HepG2 (cell line): ENCODE data around the gene EOMES. TPM values are rescaled to one million over a fixed set of nuclear protein-coding genes. Genes with fewer than 3 reads are reported as not detected.

Experiments used
- ATAC-seq: fragments of 200-7000 bp; cut with Tn5 transposase; 3 replicates; pipeline ENCODE4 v1.9.1; 2020; ENCODE audit warnings: mild to moderate bottlenecking, moderate library complexity
- BruUV-seq: library from RNA; stranded (reverse); fragments of 400-500 nt; replicated peaks from 2 replicates; lab custom pipeline; 2021; lab: Mats Ljungman, UMichigan
- CTCF ChIA-PET: fragments of 300-600 bp; formaldehyde crosslinking; extraction: SDS; loops from one replicate; lab custom pipeline; 2021; ENCODE audit warnings: low total read pairs, inconsistent platforms, low intra/inter-chr PET ratio; lab: Yijun Ruan, JAX
- POLR2A ChIA-PET: fragments of 350-600 bp; sonication (Branson Sonifier 250); formaldehyde crosslinking; loops from one replicate; lab custom pipeline; 2020; ENCODE audit warnings: antibody characterized with exemption, inconsistent platforms; lab: Yijun Ruan, JAX
- DNase-seq: peaks from one replicate; pipeline ENCODE4 v3.0.0-alpha.2; 2015; ENCODE audit warnings: low spot score
- FAIRE-seq: peaks from 3 replicates; lab custom pipeline; 2011; peaks lifted over from hg19 to GRCh38; lab: Jason Lieb, UNC
- H2AFZ ChIP-seq: one replicate; pipeline ENCODE4 v1.6.1; 2011; ENCODE audit warnings: low read length, inconsistent platforms
- H3K27ac ChIP-seq: fragments of 300-600 bp; 3 replicates; pipeline ENCODE4 v1.8.0; 2011; ENCODE audit warnings: mixed run types, mild to moderate bottlenecking, mixed read lengths, low read length, inconsistent platforms; ENCODE audit not compliant: insufficient read depth; ENCODE audit errors: extremely low read length
- H3K27me3 ChIP-seq, 2 experiments: fragments of 200-600 bp in 1 of 2; 2 replicates in 1 of 2; 3 replicates in 1 of 2; pipeline versions ENCODE4 v1.6.0 to v1.8.0; 2011; ENCODE audit warnings: low read length in 2 of 2, mild to moderate bottlenecking in 2 of 2, moderate library complexity in 2 of 2, inconsistent platforms in 1 of 2; ENCODE audit not compliant: insufficient read depth in 2 of 2, control insufficient read depth in 1 of 2
- H3K36me3 ChIP-seq, 2 experiments: fragments of 200-600 bp in 1 of 2; replicated peaks in 1 of 2; 2 replicates in 1 of 2; 3 replicates in 1 of 2; pipeline versions ENCODE4 v1.5.1 to v1.8.0; 2011; ENCODE audit warnings: low read length in 2 of 2, inconsistent platforms in 1 of 2; ENCODE audit not compliant: insufficient read depth in 2 of 2, control insufficient read depth in 1 of 2
- H3K4me1 ChIP-seq: 2 replicates; pipeline ENCODE4 v1.5.1; 2012; ENCODE audit warnings: low read length, inconsistent platforms; ENCODE audit not compliant: insufficient read depth
- H3K4me2 ChIP-seq: 2 replicates; pipeline ENCODE4 v1.6.0; 2011; ENCODE audit warnings: low read depth, low read length, inconsistent platforms
- H3K4me3 ChIP-seq, 3 experiments: fragments of 200-600 bp in 1 of 3; sonication (generic), shearing (Covaris generic) in 1 of 3; replicated peaks in 1 of 3; 2 replicates each; pipeline ENCODE4 v1.5.1; 2011 to 2016; ENCODE audit warnings: low read length in 3 of 3, inconsistent platforms in 2 of 3, low read depth in 2 of 3, mild to moderate bottlenecking in 2 of 3, control low read depth in 1 of 3, mixed read lengths in 1 of 3; ENCODE audit not compliant: insufficient read depth in 1 of 3
- H3K79me2 ChIP-seq: one replicate; pipeline ENCODE4 v1.6.1; 2011; ENCODE audit warnings: low read length, inconsistent platforms; ENCODE audit not compliant: insufficient read depth
- H3K9ac ChIP-seq: 2 replicates; pipeline ENCODE4 v1.6.0; 2011; ENCODE audit warnings: mild to moderate bottlenecking, low read depth, low read length, inconsistent platforms; ENCODE audit not compliant: insufficient read depth
- H3K9me3 ChIP-seq: 2 replicates; pipeline ENCODE4 v1.5.1; 2012; ENCODE audit warnings: mild to moderate bottlenecking, low read length
- H4K20me1 ChIP-seq: 2 replicates; pipeline ENCODE4 v1.6.0; 2011; ENCODE audit warnings: inconsistent platforms, mild to moderate bottlenecking, low read length, moderate library complexity; ENCODE audit not compliant: insufficient read depth
- ATF7 ChIP-seq, 2 experiments: fragments of 450-650 bp in 1 of 2; sonication (generic) in 1 of 2; formaldehyde crosslinking in 1 of 2; IDR thresholded peaks; 2 replicates each; pipeline versions ENCODE4 v1.4.0 to v1.6.1; 2016 to 2020; ENCODE audit warnings: antibody characterized with exemption in 1 of 2, mild to moderate bottlenecking in 1 of 2, missing genetic modification reagents in 1 of 2
- CREB1 ChIP-seq, 2 experiments: fragments of 450-650 bp in 1 of 2; IDR thresholded peaks; 2 replicates each; pipeline ENCODE4 v1.6.1; 2016 to 2017; ENCODE audit warnings: control low read depth in 1 of 2, mild to moderate bottlenecking in 1 of 2, missing compliant biosample characterization in 1 of 2, missing genetic modification characterization in 1 of 2
- HDAC1 ChIP-seq: sonication (generic); formaldehyde crosslinking; IDR thresholded peaks from 2 replicates; pipeline ENCODE4 v1.5.1; 2020; ENCODE audit warnings: mild to moderate bottlenecking, missing genetic modification reagents
- PAWR ChIP-seq: sonication (generic); formaldehyde crosslinking; IDR thresholded peaks from 2 replicates; pipeline ENCODE4 v1.4.0; 2020; ENCODE audit warnings: missing genetic modification reagents, mild to moderate bottlenecking, borderline replicate concordance
- POGK ChIP-seq: sonication (generic); formaldehyde crosslinking; conservative IDR thresholded peaks from 2 replicates; pipeline ENCODE4 v1.8.0; 2022; ENCODE audit warnings: mild to moderate bottlenecking, moderate library complexity, missing genetic modification reagents
- ZFX ChIP-seq: sonication (generic); formaldehyde crosslinking; IDR thresholded peaks from 2 replicates; pipeline ENCODE4 v1.4.0; 2020; ENCODE audit warnings: mild to moderate bottlenecking, low read depth, missing genetic modification reagents, moderate library complexity
- ZNF597 ChIP-seq: sonication (generic); formaldehyde crosslinking; IDR thresholded peaks from 2 replicates; pipeline ENCODE4 v1.5.0; 2020; ENCODE audit warnings: missing genetic modification reagents
- ZNF75D ChIP-seq: sonication (generic); formaldehyde crosslinking; IDR thresholded peaks from 2 replicates; pipeline ENCODE4 v1.8.1; 2023; ENCODE audit warnings: missing genetic modification reagents, mild to moderate bottlenecking, borderline replicate concordance
- ZNF775 ChIP-seq: sonication (generic); formaldehyde crosslinking; IDR thresholded peaks from 2 replicates; pipeline ENCODE4 v1.4.0; 2020; ENCODE audit warnings: missing genetic modification reagents, mild to moderate bottlenecking, moderate library complexity, borderline replicate concordance
- WGBS: methylation state at CpG from one replicate; pipeline ENCODE4 v1.1.6; 2017; ENCODE audit warnings: low lambda C conversion rate; 5-methylcytosine and 5-hydroxymethylcytosine counted together
- in situ Hi-C: cut with HindIII; loops from 2 replicates; pipeline ENCODE4 v1.10.0; 2017; ENCODE audit warnings: low pct_unique_long_range_greater_than_20kb; ENCODE audit not compliant: extremely low pct_ligation_motif_present
- intact Hi-C: fragments of 100-400 bp; cut with micrococcal nuclease; formaldehyde crosslinking; loops from one replicate; pipeline ENCODE4 v1.10.0; 2022; ENCODE audit not compliant: unreplicated experiment
- polyA plus RNA-seq, 8 experiments: library from polyadenylated mRNA; depleted of rRNA in 3 of 8; stranded (reverse) in 7 of 8; unstranded in 1 of 8; fragments of >200 nt; fragmentation: Illumina TruSeq in 4 of 8; extraction: Trizol in 4 of 8; gene quantifications; 2 replicates each; pipeline versions ENCODE4 v1.2.1 to v1.2.3, GENCODE V29; 2011 to 2016; ENCODE audit warnings: low read depth in 4 of 8, missing spikeins in 1 of 8, mixed read lengths in 1 of 8; ENCODE audit not compliant: insufficient read depth in 1 of 8
- total RNA-seq, 5 experiments: library from RNA; depleted of rRNA; stranded (reverse); fragments of >200 nt; fragmentation: Illumina TruSeq; extraction: Trizol; gene quantifications; 2 replicates each; pipeline ENCODE4 v1.2.3, GENCODE V29; 2016; ENCODE audit warnings: low read depth in 1 of 5

EOMES gene
- total and polyA plus RNA-seq, 2 of the 13 experiments (the other 11 are each of a cell fraction or from before 2014, with no cell fraction given) = 0.11 to 0.12 TPM

GRCh38 chr3:27670619-27671018 lies 51.5 kb downstream of the EOMES start:
- FAIRE-seq (no peak), DNase-seq (no peak), ATAC-seq (no peak)
- Histone ChIP-seq H4K20me1 (no peaks in the 10 kb centered on the region), H3K4me2 (no peak overlapping the region), H3K4me1 (peaks cover 13% of the 10 kb centered on the region), H3K9me3 (no peaks in the 10 kb centered on the region), H3K4me3 (no peak overlapping the region), H3K36me3 (no peaks in the 10 kb centered on the region), H3K9ac (no peak overlapping the region), H3K27ac (no peak overlapping the region), H2AFZ (no peak overlapping the region), H3K27me3 (peaks cover 0 to 4% of the 10 kb centered on the region in 2 experiments; a peak in 1 of 5 replicates), H3K79me2 (no peaks in the 10 kb centered on the region)
- TF ChIP-seq HDAC1 (CRISPR knock-in tag) (no peak), ZFX (no peak)
- POLR2A ChIA-PET = no interaction called here
- intact Hi-C loops (no loop called here), in situ Hi-C loops (loop anchor here (25.0 kb wide), 1 partner anchor 533 kb away; no protein-coding TSS in a partner anchor)
- CTCF ChIA-PET = no interaction called here
- no TSS peak for BruUV-seq

GRCh38 chr3:27669591-27669990 lies 52.5 kb downstream of the EOMES start:
- peaks cover 13% of the 10 kb centered on the region for H3K4me1 ChIP-seq
- no peak overlapping the region for H2AFZ ChIP-seq
- H3K4me2 ChIP-seq = no peak overlapping the region
- no peaks in the 10 kb centered on the region for H4K20me1 ChIP-seq
- 53% methylated on average over 2 of the region's 2 CpGs for WGBS
- ChIA-PET POLR2A (no interaction called here), CTCF (no interaction called here)
- FAIRE-seq (no peak), ATAC-seq (no peak), DNase-seq (no peak)
- no TSS peak for BruUV-seq
- in situ Hi-C loops = loop anchor here (25.0 kb wide), 1 partner anchor 532 kb away; no protein-coding TSS in a partner anchor
- no peak overlapping the region for H3K9ac ChIP-seq
- H3K27ac ChIP-seq = no peak overlapping the region
- H3K27me3 ChIP-seq = peaks cover 0 to 4% of the 10 kb centered on the region in 2 experiments; a peak in 1 of 5 replicates
- H3K36me3 ChIP-seq = no peaks in the 10 kb centered on the region
- no peak overlapping the region for H3K4me3 ChIP-seq
- TF ChIP-seq ATF7 (IDR thresholded peaks at IDR 0.05) (peak; percentile 85), ATF7 (CRISPR knock-in tag; IDR thresholded peaks at IDR 0.05) (no peak), ZNF775 (CRISPR knock-in tag) (no peak), CREB1 (IDR thresholded peaks at IDR 0.05) (peak; percentile 34; the same call in 1 of the 2 replicates), CREB1 (CRISPR knock-in tag; IDR thresholded peaks at IDR 0.05) (no peak), PAWR (no peak), ZNF75D (CRISPR knock-in tag) (no peak), POGK (CRISPR knock-in tag) (no peak), ZNF597 (no peak)
- intact Hi-C loops = no loop called here
- H3K9me3 ChIP-seq = no peaks in the 10 kb centered on the region
- H3K79me2 ChIP-seq = no peaks in the 10 kb centered on the region
